Medulla oblongata (tissue), 1 donor: ENCODE results near the gene OR51F2.
"Not testable (repeated sequence)": the region's sequence is repeated elsewhere in the genome, so short reads cannot be mapped to it uniquely, and the experiment has no call there.

Experiments
- DNase-seq: peaks from one replicate; pipeline ENCODE4 v3.0.0-alpha.2; 2015; ENCODE audit errors: extremely low spot score

OR51F2 gene, protein sequence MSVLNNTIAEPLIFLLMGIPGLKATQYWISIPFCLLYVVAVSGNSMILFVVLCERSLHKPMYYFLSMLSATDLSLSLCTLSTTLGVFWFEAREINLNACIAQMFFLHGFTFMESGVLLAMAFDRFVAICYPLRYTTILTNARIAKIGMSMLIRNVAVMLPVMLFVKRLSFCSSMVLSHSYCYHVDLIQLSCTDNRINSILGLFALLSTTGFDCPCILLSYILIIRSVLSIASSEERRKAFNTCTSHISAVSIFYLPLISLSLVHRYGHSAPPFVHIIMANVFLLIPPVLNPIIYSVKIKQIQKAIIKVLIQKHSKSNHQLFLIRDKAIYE

DNA sequence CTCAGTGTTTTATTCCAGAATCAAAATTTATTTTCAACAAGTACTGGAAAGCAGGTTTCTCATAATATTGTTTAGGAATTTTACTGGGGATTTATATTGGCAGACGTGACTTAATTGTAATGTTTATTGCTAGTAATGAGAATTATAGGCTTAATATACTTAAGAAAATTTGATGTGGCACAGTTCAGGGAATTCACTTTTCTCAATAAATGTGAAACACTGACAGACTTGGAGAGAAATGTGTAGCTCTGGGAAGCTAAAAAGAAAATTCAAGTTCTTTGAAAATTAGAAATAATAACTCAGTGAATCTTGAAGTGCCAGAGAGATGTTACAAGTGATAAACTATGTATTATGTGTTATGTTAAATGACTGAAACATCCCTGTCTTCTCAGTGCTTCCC, at the start of gene OR51F2:
OR51F2 (plus strand) TSS at position 301 of the 400 bp plus-strand sequence. CDS start 101 bp downstream, outside the sequence.
- no peak for DNase-seq

DNA sequence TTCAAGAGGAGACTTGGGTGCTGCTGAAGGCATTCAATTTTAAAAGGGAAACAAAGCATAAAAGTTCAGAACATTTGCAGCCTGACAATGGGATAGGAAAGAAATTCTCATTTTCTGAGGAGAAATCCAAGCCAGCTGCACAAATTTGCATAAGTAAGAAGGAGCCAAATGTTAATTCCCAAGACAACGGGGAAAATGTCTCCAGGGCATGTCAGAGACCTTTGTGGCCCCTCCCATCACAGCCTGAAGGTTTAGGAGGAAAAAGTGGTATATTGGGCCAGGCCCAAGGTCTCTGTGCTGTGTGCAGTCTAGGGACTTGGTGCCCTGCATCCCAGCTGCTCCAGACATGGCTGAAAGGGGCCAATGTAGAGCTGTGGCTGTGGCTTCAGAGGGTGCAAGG, 38.7 kb upstream of the OR51F2 start:
- DNase-seq: no peak

DNA sequence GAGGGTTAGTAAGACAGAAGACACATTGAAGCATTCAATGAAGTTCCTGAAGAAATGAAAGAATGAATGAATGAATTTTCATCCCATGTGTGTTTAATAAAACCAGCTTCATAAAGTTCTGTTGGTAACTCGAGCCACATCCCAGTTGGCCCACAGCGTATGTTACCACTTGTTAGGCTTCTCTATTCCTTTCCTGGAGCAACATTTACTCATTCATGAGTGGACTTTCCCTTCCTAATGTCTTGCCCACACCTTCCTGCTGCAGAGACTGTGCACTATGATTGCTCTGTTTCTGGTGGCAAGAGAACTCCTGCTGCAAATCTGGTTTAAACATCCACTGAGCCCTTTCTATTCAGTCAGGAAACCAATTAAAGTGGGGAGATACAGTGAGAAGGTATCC, 23.9 kb upstream of the OR51F2 start:
- no peak for DNase-seq

DNA sequence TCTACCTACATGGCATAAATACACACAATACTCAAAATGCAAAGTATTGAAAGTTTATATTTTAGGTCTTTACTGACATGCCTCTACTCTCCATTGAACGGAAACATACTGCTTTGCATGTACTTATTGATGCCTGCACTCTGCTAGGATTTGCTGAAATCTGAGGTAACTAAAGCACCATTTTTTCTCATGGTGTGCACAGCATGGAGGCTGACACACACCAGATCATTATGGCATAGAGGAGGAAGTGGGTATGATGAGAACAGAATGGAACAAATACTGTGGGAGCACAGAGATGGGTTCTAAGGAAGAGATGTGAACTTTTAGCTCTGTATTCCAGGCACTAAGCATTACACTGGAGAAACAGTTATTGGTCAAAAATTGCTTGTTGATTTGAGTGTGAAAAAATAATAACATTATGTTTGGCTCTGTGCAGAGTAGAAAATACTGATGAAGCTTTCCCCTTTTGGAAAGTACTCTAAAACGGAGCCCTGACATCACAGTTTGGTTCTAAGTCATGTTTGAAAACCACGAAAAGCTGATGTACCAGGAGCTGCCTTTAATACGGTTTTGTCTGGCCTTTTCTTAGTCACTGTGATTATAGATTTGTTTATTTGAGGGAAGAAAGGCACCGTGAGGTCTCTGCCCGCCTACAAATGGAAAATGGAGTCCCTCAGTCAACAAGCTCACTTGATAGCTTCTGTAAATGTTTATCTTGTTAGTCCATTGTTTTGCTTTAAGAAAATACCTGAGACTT, 22.5 kb upstream of the OR51F2 start:
- no peak for DNase-seq

DNA sequence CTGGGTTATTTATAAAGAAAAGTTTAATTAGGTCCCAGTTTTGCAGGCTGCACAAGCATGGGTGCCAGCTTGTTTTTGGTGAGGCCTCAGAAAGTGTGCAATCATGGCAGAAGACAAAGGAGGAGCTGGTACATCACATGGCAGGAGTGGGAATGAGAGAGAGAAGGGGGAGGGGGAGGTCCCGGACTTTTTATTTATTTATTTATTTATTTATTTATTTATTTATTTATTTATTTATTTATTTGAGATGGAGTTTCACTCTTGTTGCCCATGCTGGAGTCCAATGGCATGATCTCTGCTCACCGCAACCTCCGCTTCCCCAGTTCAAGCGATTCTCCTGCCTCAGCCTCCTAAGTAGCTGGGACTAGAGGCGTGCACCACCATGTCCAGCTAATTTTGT, 19.8 kb upstream of the OR51F2 start:
- not testable (repeated sequence) for DNase-seq

DNA sequence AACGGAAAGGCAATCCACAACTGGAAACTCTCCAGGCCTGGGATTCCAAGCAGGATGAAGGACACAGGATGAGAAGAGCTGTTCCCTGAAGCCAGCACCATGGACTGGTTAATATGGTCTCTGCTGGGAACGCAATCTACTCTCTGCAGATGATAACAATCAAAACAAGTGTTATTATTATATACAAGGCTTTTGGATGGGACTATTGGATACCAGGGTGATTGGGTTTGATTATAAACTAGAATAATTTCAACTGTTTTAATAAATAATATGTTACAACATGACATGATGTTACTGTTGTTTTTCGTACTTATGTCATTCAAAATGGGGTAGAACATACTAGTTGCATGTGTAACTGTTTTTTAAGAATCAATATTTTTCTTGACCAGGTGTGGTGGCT, 16.8 kb upstream of the OR51F2 start, which contains the start of gene OR52R1:
OR52R1 (minus strand) TSS at position 101 of the 400 bp plus-strand sequence; CDS start at position 101, 0 bp downstream.
- no peak for DNase-seq

DNA sequence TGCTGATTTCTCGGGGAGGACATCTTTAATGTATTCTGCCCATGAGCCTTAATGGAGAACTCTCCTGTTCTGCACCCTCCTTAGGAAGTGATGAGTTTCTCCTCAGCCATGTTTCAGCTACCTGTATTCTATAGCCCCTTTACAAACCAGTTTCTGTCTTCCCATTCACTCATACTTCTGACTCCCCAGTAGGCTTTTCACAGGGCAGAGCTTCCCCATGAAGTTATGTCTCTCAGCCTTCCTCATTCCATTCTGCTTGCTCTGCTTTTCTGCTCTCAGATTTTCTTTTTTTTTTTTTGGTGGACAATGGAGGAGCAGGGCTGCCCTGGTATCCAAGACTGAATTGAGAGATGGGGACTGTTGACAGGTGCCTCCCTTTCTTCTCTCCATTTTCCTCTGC, 12.6 kb upstream of the OR51F2 start:
- no peak for DNase-seq

DNA sequence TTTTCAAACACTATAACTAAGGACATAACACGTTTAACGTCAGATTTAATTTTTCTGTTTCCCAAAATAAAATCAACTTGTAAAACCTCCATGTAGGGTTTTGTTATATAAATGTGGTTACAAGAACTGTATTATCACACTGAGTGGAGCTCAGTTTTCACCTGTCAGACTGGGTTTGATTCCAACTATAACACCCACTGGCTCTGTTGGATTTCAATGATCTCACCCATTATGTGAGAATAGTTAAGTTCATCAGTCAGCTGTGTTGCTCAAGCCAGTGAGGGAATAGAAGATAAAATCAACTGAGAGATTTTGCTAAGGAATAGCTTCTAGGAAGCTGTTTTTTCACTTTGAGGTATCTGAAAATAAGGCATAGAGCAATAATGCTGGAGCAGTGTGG, 11.9 kb upstream of the OR51F2 start:
- DNase-seq: no peak

DNA sequence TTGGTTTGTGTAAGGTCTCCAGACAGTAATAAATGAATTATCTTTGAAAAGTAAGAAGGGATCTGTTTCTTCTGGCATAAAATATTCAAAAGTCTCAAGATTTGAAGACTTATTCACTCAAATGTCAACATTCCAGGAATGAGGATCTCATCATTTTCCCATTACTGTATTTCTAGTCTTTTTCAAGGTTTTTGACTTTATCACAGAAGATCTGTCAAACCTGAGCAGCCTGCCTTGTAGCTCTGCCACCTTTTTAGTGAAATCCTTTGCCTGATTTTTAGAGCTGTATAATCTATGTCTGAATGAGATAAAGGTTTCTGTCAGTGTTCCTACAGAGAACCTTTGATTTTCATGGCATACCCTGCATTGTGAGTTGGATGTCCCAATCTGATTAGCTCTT, 4.0 kb downstream of the OR51F2 start:
- DNase-seq: no peak

DNA sequence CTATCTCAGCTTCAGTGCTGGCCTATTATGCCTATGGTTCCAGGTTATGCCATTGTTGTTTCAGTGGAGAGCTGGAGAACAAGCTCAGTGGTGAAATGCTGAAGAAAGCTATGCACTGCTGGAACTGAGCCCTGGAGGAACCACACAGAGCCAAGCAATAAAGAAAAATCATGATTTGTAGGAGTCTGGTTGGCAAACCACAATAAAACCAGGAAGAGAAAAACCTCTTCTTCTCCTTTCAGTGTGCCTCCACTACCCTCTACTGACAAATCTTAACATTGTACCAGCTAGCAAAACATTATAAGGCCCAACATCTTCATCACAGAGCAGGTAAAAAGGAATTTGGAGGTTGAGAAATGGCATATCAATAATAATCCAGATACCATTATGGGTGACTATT, 5.3 kb downstream of the OR51F2 start:
- no peak for DNase-seq

DNA sequence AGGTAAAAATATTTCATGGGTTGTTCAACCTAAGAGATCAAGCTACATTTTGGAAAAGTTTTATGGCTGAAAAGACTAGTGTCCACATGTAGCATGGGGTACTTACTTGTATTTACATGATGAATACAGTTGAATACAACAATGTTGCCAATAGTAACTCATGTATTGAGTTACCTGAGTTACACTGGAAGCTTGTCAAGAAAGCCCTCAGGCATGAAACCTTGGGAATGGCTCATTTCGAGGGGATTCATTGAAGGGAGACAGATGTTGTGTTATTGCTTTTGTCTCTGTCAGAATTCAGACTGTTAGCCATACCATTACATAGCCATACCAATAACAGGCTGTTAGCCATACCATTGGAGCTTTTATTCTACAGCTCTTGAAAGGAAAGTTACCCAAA, 9.2 kb downstream of the OR51F2 start:
- no peak for DNase-seq

DNA sequence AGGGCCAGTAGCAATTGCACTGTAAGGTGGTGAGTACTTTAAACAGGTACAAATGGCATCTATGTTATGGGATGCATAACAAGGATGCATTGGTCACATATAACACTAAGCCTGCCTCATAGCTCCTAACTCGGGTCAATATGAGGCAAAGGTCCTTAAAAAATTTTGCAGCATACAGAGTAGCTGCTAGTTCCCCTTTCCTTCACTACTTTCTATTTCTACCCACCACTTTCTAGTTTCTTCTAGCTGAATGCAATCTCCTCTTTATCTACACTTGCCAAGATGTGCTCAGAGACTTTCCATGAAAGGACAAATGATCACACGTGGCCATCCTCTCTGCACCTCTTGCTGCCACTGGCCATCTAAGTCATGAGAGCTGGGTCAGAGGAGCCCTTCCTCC, 9.8 kb downstream of the OR51F2 start:
- DNase-seq: no peak

DNA sequence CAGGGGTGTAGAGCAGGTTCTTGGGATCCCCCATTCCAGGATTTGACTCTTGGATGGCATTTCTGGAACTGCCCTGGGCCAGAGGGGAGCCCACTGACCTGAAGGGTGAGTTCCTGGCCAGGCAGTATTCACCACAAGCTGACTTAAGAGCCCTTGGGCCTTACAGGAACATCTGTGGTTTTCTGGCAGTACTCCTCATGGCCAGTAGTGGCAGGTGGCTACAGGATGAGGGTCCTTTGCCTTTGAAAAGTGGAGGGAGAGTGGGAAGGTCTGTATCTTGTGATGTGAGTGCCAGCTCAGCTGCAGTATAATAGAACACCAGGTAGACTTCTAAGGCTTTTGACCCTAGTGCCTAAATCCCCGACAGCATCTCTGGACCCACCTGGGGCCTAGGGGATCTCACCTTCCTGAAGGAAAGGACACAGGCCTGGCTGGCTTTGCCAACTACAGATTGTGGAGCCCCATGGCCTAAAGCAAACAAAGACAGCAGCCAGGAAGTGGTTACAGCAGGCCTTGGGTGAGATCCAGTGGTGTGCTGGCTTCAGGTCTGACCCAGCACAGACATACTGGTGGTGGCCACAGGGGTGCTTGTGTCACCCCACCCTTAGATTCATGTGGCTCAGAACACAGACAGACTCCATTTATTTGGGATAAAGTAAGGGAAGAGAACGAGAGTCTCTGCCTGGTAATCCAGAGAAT, 18.9 kb downstream of the OR51F2 start:
- DNase-seq: no peak

DNA sequence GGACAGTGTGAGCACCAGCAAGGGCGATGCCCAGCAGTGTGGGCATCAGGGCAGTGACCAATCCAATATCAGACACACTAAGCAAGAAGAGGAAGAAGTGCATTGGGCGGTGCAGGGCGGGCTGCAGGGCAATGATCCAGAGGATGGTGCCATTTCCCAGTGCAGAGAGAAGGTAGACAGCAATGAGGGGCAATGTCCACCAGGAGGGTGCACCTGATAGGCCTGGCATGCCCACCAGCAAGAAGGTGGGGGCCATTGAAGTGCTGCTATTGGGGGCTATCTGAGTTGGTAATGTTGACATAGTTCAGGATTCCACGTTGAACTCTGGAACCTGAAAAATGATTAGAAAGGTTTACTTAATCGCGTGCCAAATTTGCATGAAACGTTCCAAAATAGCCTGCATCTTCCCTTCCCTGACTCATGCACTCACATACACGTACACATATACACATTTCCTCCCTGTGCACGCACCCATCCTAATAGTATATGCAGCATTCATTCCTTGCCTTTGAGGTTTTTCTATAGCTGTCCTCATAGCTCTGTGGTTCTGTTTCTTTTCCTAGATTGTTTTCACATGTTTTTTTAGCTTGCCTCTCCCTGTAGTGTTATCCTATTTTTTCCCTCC, 27.9 kb downstream of the OR51F2 start, which contains the start of gene OR51S1:
OR51S1 (minus strand) TSS at position 301 of the 625 bp plus-strand sequence; CDS start at position 301, 0 bp downstream.
- no peak for DNase-seq

DNA sequence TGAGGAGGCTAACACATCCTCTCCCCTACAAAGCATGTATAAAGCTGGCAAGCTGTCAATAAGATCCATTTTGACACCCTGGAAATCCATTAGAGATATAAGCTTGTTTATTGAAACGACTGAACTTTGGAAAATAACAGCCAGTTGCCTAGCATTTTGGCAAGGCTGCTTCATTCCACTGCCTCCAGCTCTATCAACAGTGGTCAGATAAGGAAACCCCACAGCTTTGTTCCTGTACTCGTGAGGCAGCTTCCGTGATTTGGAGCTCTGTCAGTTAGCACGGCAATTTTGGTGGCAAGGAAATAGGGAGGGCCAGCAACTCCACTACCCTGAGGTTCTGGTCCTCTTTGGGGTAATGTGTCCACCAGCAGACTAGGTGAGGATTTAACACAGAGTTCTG, 29.9 kb downstream of the OR51F2 start:
- DNase-seq: no peak

DNA sequence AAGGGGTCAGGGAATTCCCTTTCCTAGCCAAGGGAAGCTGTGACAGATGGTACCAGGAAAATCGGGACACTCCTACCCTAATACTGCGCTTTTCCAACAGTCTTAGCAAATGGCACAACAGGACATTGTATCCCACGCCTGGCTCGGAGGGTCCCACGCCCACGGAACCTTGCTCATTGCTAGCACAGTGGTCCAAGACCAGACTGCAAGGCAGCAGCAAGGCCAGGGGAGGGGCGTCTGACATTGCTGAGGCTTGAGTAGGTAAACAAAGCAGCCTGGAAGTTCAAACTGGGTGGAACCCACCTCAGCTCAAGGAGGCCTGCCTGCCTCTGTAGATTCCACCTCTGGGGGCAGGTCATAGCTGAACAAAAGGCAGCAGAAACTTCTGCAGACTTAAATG, 33.2 kb downstream of the OR51F2 start:
- not testable (repeated sequence) for DNase-seq

DNA sequence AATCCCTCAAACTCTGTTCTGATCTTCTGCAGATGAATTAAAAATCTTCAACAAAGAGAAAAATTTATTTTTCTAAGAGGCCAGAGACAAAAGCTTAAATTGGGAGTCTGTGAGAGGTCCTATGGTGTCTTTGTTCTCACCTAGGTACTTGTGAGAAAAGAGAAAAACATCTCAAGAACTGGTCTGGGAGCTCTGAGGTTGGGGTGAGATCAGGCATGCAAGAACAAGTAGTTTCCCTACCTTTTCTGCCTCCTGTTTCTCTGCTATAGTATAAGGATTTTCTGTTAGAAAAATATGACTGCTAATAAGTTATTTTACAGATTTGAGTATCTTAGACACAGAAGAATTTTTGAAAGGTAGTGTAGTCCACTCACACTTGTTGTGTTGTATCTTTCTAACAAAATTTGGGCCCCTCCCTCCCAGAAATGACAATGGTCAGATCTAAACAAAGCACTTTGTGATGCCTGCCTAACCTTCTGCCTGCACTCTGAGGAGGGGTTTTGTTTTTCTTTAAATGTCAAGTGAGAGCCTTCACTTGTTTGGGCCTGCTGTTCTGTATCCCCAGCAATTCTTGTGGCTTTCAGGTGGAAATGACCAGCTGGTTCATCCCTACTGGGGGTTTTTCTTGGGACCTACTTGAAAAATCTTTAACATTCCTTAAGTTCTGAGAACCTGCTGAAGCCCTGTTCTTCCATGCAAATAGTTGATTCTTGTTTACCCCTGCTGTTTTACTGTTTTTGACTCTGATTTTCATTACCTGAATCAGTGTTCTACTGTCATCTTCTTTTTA, 41.5 kb downstream of the OR51F2 start:
- no peak for DNase-seq

DNA sequence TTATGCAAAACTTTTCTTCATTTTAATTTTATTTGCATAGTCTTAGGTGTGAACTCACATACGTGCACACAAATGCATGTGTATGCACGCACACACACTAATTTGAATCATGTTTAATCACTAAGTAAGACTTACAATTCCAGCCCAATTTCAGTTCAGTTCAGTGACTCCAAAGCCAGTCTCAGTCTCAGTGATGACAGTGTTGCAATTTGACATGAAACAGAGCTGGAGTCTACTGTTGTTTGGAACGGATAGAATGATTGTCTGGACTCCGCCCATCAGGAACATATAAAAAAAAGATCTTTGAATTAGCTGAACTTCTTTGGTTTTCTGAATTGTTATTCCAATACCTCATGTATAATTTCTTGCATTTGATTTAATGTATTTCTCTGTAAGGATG, 42.8 kb downstream of the OR51F2 start:
- no peak for DNase-seq

DNA sequence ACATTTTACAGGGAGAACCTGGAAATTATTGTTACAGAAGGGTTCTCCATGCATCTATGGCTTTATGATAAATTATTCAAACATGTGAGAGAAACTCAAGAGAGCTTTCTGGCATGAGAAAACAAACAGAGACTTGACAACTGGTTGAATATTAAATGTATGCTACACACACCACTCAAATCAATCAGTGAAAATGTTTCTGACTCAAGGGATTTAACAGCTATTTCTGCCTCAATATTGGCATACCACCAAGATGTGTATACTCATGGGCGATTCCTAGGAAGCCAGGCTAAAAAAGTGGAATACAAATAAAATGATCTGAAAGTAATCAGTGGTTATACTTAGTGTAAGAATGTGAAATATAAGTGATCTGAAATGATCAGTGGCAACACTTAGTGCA, 44.7 kb downstream of the OR51F2 start:
- no peak for DNase-seq
